Measurements from ENCODE around the gene TMEM255B.

GRCh38 chr13:113746143-113746525, 12.9 kb upstream of the TMEM255B start:
- TF ChIP-seq POLR2A (IDR thresholded peaks at IDR 0.05) (no peak), CTCF (IDR thresholded peaks at IDR 0.05) (no peak)

Data from prostate gland (tissue), 2 donors.